HG03108 (cell line): ENCODE measurements around the gene PECR.
"Not testable (repeated sequence)": the region's sequence is repeated elsewhere in the genome, so short reads cannot be mapped to it uniquely, and the experiment has no call there.

Source experiments
- ATAC-seq: cut with Tn5 transposase; IDR thresholded peaks from one replicate; pipeline ENCODE4 v1.9.1; 2021; ENCODE audit warnings: moderate library complexity; ENCODE audit not compliant: unreplicated experiment

Gene PECR

DNA sequence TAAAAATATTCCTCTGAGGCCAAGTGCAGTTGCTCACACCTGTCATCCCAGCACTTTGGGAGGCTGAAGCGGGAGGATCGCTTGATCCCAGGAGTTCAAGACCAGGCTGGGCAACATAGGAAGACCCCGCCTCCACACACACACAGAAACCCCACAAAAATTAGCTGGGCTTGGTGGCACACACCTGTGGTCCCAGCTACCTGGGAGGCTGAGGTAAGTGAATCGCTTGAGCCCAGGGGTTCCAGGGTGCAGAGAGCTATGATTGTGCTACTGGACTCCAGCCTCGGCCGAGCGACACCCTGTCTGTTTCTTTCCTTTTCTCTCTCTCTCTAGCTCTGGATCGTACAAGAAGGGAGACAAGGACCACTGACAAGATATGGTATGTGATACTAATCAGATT is 25.7 kb upstream of the PECR start:
- no peak for ATAC-seq

DNA sequence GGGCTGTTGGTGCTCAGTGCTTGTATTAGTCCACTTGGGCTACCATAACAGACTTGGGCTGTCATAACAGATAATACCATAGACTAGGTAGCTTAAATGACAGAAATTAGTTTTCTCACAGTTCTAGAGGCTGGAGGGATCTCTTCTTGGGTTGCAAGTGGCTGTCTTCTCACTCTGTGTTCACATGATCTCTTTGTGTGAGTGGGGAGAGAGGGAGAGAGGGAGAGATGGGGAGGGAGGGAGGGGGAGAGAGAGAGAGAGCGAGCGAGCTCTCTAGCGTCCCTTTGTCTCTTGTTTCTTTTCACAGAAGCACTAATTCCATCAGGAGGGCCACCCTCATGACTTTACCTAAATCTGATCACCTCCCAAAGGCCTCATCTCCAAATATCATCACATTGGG is 23.1 kb upstream of the PECR start:
- no peak for ATAC-seq

DNA sequence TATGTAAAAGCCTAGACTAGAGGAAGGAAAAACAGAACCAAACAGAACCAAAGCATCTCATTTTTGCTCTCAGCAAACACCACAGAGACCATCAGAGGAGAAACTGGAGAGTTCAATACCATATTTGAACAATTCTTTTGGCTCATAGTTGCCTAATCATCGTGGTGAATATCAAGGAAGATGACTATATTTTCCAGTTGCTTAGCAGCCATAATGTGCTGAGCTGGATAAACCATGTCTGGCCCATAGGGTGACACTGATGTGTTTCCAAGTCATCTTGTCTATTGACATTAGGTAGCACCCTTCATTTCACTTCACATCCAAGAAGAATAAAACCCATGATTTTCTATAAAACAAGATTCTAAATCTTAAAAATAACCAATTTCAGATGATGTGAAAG is 21.6 kb upstream of the PECR start:
- no peak for ATAC-seq

DNA sequence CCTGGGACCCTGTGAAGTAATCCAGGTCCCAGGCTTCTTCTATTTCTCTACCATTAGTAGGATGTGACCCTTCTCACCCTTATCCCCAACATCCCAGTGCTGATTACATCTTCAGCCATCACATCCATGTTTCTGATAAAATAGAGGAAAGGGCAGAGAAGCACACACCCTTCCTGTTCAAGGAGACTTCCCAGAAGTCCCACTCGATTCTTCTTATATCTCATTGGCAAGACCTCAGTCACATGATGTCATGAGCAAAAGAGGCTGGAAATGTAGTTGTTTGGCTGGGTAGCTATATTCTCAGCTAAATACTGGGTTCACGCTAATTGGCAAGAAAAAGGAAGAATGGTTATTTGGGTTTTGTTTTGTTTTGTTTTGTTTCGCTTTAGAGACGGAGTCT is 19.5 kb upstream of the PECR start:
- ATAC-seq = no peak

DNA sequence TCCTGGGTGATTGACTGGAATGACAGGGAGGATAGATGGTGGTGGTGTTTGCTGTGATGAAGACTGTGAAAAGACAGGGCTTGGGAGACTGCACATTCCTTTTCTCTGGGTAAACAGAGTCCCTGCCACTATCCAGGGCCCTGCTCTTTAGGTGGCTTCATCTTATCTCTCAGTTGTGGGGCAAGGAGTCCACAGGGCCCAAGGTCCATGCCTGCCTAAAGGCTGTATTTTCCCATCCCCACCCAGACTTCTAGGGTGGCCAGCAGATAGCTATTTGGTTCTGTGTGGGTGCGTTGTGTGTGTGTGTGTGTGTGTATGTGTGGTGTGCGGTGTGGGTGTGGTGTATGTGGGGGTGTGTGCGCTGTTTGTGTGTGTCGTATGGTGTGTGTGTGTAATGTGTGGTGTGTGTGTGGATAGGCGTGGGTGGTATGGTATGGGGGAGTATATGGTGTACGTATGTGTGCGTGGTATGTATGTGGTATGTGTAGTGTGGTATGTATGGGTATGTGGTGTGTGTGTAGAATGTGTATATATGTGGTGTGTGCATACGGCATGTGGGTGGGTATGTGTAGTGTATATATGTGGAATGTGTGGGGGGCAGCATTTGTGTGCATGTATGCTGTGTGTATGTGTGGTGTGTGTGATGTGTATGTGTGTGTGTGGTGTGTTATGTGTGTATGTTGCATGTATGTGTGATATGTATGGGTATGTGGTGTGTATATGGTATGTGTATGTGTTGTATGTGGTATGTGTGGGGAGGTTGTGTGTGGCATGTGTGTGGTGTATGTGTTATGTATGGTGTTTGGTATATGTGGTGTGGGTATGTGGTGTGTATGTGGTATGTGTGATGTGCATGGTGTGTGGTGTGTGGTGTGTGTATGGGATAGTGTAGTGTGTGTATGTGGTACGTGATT is 17.1 kb upstream of the PECR start:
- no peak for ATAC-seq

DNA sequence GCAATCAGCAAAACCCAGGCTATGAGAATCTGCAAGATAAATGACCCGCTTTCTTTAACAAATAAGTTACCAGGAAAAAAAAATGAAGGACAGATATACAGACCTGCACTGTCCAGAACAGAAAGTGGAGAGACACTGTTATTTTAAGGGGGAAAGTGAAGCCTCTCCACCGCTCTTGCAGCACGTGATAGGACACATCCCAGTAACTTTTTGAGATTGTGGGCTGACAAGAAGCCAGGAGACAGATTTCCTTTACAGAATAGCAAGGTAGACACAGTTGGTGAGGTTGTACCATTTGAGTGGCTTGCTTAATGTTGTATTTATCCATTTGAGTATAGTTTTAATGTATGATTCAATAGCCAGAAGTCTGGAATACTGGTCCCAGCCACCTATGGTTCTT is 13.1 kb upstream of the PECR start:
- no peak for ATAC-seq

DNA sequence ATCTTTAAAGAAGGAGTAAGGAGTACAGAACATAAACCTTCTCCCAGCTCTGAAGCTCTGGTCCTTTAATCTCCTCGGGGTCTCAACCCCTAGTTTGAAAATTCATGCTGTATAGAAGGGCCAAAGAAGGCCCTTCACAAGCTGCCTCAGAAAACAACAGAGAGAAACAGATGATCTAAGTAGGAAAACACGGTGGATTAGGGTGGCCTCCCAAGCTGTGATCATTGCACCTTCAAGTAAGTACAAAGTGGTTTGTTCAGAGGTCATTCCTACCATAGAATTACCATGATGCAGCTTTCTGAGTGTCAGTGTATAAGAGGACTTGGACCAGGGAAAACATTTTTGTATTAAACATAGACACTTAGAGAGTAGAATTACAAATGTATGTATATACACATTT is 11.0 kb upstream of the PECR start:
- ATAC-seq = no peak

DNA sequence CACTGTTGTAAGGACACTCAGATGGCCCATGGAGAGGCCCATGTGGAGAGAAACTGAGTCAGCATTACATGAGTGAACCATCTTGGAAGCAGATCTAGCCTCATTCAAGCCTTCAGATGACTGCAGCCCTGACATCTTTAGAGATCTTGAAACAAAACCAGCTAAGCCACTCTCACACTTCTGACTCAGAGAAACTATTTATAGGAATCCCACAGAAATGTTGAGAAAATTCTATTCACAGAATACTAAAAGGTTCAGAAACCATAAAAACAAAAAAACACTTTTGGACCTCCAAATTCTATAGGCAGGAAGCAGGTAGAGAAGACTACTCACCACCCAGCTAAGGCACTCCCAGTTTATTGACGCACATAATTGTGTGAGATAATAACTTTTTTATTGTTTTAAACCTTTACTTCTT is 8.8 kb upstream of the PECR start:
- no peak for ATAC-seq

DNA sequence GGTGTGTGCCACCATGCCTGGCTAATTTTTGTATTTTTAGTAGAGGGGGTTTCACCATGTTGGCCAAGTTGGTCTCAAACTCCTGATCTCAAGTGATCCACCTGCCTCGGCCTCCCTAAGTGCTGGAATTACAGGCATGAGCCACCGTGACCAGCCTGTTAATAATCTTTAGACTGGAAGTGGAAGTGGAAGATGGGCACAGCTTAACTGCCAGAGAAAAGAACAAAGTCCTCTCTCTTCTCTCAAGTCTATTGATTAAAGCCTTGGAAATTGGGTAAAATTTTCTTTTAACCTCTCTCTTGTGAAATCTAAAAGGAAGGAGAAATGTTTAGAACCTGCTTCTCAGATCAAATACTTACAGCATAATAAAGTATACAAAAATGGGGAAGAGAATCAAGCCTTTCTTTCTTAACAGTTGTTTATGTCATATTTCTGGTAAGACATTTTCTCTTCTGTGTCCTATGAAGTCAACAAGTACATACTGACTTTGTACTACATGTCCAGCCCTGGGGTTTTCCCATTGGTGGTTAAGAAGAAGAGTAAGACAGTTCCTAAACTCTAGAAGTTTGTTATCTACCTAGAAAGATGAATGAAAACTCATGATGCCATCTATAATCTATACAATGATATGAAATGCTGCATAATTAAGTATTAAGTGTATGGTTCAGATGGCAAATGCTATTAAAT is 4.7 kb upstream of the PECR start:
- ATAC-seq = no peak

DNA sequence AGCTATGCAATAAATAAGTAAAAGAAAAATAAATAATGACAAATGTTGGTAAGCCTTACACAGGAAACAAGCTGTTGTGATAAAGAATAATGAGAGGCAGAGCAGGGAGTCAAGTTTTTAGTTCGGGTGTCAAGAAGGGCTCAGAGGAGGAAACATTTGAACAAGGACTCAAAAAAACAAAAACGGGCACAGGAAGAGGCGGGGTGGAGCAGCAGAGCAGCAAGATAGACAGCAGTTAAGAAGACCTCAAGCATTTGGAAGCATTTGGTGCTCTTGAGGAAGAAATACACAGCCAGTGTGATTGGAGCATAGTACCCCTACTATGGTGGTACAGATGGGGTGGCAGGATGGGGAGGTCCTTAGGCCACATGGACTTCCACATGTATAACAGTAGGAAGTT is 2.9 kb upstream of the PECR start:
- ATAC-seq = no peak

DNA sequence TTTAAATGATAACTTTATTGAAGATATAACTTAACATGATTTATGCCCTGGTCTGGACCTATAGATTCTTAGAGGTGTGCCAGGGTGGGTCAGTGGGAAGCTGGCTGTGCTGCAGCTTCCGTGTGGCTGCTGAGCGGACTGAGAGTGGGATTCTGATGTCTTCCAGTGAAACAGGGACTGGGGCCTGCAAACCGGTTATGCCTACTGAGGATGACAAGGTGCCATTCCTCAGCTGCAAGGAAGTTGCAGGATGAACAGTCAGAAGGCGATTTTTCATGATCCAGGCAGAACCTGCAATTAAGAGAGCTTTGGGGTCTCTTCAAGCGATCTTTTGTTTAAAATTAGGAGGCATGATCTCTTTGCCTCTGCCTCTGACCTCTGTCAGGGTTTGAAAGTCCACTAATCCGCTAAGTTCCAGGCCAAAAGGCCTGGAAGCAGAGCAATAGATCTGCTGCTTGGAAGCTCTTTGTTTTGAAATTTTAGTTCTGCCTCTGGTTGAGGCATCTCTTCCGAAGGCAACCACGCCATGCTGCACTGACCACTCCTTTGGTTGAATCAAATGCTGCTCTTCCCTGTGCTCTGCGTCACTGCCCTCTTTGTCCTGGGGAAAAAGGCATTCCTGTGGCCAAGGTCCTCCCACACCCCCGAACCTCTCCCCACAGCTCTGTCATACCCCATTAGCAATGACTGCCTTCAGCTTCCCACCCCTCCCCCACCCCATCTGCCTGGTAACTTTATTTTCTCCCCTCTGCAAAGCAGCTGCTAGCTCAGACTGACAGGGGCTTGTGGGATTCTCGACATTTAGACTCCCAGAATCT is 2.1 kb upstream of the PECR start:
- ATAC-seq = no peak

DNA sequence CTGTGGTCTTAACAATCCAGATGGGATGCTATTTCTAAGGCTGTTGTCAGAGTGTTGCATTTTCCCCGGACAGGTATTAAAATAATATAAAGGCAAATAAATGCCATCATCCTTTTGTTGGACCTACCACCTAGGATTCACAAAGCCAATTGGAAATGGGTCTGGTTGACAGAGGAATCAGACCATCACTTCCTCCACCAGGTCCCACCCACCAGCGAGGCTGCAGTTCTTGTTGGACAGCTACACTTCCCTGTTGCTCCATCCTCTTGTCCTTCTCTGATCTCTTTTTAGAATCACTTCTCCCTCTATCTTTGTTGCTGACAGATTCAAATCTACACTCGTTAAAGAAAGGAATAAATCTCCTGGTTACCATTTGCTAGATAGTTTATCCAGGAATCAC is 1.2 kb upstream of the PECR start:
- ATAC-seq = no peak

DNA sequence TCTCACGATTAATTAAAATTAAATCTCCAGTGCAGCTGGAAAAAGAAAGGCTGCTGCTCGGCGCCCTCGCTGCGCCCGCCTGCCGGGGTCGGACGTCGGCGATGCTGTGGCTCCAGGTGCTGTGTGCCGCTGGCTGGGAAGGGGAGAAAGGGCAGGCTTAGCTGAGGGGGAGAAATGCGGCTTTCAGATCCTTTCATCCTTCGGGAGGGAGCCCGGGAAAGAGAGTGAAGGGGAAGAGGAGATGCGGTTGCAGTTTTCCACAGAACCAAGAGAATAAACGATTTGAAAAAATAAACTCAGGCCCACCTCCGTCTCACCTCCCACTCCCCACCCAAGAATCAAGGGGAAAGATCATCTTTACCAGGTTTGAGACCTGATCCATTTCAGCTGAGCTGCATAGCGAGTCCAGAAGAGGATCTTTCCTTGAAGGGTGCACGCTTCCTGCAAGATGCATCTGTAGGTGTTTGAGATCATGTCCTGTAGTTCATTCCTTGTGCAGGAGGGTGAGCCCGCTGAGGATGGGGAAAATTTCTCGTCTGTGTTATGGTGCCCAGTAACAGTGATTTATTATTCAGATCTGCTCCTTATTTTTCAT is 605 bp upstream of the PECR start:
- ATAC-seq = peak; percentile 1

DNA sequence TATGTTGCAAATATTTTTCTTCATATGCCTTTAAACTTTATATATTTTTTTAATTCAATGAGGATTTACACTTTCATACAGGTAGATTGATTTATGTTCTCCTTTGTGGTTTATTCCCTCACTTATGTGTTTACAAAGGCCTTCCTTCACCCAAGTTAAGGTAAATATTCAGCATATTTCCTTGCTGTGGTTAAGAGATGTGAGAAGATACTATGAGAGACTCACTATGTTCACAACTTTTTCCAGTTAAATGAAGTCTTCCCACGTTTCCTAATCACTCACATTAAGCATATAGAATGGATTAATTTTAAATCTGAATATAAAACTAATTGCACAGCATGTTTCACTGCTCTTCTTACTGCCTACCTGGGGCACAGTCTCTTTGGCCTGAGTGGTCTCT is 597 bp downstream of the PECR start:
- no peak for ATAC-seq

DNA sequence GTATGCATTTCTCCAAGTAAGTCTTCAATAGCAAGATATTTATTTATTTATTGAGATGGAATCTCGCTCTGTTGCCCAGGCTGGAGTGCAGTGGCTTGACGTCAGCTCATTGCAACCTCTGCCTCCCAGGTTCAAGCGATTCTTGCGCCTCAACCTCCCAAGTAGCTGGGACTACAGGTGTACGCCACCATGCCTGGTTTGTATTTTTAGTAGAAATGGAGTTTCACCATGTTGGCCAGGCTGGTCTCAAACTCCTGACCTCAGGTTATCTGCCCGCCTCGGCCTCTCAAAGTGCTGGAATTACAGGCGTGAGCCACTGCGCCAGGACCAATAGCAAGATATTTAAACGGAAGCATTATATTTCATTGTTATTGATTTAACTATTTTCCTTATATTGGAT is 1.6 kb downstream of the PECR start:
- not testable (repeated sequence) for ATAC-seq

DNA sequence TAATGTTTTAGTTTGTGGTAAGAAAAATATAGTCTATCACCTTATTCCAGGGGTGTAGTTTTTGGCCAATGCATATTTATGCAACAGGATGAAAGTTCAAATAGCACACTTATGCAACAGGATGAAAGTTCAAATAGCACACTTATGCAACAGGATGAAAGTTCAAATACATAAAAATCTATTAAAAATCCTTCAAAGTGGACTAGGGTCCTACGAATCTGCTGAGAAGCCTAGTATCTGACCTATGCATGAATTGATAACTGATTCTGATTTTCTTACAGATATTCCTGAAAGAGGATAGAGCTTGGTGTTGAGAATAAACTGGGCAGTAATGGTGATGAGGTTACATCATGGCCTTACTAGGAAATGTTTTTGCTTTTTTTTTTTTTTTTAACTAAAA is 2.8 kb downstream of the PECR start:
- ATAC-seq = no peak

DNA sequence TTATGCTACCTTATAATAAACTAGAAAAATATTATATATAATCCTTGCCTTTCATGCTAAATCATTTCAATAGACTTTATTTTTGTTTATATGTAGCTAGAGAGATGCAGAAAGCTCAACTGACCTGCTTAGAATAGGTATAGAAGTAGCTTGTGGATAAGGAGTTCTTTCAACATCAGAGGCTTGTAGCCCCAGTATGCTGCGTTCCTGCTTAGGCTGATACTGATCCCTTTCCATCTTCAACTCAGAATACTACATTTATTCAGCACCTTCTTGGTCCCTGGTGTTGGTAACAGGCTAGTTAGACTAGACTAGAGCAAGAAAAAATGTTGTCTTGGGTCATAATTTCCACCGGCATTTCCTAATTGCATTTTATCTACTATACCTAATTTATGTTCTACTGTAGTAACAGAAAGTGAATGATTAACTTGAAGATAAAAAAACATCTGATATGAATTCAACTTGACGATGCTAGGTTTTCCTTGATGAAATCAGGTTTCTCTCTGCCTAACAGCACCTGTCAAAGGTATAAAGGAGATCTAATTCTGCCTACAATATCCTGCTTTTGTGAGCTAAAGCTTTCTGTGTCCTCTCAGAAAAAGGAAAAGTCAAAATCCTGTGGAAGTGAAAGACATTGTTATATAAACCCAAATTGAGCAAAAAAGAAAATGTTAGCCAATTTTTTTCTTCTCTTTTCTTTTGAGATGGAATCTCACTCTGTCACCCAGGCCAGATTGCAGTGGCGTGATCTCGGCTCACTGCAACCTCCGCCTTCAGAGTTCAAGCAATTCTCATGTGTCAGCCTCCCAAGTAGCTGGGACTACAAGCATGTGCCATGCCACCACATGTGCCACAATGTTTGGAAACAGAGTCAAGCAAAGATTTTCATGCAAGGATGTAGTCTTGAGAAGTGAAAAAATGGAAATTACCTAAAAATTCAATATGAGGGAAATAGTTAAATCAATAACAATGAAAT is 5.8 kb downstream of the PECR start:
- no peak for ATAC-seq

DNA sequence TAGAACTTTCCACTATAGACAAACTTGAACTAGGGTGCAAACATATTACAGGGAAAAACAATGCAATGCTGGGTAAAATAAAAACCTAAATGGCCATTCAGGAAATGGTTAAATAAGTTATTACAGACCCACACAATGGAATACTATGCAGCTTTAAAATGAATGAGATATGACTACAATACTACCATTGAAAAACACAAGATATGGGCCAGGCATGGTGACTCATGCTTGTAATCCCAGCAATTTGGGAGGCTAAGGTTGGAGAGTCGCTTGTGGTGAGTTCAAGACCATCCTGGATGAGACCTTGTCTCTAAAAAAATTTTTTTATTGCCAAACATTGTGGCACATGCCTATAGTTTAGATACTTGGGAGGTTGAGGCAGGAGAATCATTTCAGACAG is 6.8 kb downstream of the PECR start:
- no peak for ATAC-seq

DNA sequence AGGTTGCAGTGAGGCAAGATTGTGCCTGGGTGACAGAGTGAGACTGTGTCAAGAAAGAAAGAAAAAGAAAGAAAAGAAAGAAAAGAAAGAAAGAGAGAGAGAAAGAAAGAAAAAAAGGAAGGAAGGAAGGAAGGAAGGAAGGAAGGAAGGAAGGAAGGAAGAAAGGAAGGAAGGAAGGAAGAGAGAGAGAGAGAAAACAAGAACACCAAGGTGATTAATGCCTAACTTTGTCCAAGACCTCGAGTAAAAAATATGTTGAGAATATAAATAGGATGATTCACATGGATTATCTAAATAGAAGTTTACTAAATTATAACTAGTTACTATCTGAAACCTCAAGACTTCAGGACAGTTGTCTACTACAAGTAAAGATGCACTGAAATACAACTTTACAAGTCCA is 7.2 kb downstream of the PECR start:
- ATAC-seq = no peak

DNA sequence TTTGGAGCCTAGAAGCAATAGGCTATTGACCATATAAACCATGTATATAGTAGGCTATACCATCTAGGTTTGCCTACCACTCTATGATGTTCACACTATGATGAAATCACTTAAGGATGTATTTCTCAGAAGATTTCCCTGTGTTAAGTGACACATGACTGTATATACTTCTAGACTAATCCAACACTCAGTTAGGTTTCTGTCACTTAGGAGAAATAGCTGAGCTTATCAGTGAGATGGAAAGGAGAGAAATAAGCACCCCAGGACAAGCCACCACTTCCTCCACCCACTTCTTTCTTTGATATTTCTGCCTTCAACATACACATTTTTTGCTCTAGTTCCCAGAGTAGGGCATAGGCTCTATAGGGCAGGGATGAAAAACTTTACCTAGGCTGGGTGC is 7.8 kb downstream of the PECR start:
- ATAC-seq = no peak
